ENCODE measurements around the gene EPB41L3.

- no peak for TF ChIP-seq ZFP41 (tag by site-specific recombination; IDR thresholded peaks at IDR 0.05; ENCODE audit: borderline replicate concordance)
- TF ChIP-seq, protein P1, sequence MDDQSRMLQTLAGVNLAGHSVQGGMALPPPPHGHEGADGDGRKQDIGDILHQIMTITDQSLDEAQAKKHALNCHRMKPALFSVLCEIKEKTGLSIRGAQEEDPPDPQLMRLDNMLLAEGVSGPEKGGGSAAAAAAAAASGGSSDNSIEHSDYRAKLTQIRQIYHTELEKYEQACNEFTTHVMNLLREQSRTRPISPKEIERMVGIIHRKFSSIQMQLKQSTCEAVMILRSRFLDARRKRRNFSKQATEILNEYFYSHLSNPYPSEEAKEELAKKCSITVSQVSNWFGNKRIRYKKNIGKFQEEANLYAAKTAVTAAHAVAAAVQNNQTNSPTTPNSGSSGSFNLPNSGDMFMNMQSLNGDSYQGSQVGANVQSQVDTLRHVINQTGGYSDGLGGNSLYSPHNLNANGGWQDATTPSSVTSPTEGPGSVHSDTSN (CRISPR knock-in tag; IDR thresholded peaks at IDR 0.05): no peak
- TF ChIP-seq, protein P2, sequence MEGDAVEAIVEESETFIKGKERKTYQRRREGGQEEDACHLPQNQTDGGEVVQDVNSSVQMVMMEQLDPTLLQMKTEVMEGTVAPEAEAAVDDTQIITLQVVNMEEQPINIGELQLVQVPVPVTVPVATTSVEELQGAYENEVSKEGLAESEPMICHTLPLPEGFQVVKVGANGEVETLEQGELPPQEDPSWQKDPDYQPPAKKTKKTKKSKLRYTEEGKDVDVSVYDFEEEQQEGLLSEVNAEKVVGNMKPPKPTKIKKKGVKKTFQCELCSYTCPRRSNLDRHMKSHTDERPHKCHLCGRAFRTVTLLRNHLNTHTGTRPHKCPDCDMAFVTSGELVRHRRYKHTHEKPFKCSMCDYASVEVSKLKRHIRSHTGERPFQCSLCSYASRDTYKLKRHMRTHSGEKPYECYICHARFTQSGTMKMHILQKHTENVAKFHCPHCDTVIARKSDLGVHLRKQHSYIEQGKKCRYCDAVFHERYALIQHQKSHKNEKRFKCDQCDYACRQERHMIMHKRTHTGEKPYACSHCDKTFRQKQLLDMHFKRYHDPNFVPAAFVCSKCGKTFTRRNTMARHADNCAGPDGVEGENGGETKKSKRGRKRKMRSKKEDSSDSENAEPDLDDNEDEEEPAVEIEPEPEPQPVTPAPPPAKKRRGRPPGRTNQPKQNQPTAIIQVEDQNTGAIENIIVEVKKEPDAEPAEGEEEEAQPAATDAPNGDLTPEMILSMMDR (tag by site-specific recombination; IDR thresholded peaks at IDR 0.05): no peak
- TF ChIP-seq ZNF785 (tag by site-specific recombination; IDR thresholded peaks at IDR 0.05): no peak
- TF ChIP-seq ZFP37 (tag by site-specific recombination; IDR thresholded peaks at IDR 0.05): no peak
- no peak for TF ChIP-seq ZNF114 (tag by site-specific recombination; IDR thresholded peaks at IDR 0.05)
These were observed 81.6 kb downstream of the EPB41L3 start for GRCh38 chr18:5462227-5462626.
